A549 (cell line): Measurements from ENCODE around the gene PCDHAC1. TPM values are rescaled to one million over a fixed set of nuclear protein-coding genes. Genes with fewer than 3 reads are reported as not detected.
A peak's percentile ranks its signal among the peaks of the same experiment; 100 is the strongest.

ENCODE experiments used
- ATAC-seq, 2 experiments: fragments of 200-7000 bp in 1 of 2; fragments of >200 bp in 1 of 2; cut with Nextera tagmentation in 1 of 2; cut with Tn5 transposase in 1 of 2; 3 replicates each; pipeline versions ENCODE4 v1.8.0 to v1.9.1; 2018 to 2020; ENCODE audit warnings: mild to moderate bottlenecking in 1 of 2, moderate library complexity in 1 of 2
- CTCF ChIA-PET: fragments of 300-600 bp; sonication (Branson Sonifier 250); formaldehyde crosslinking; extraction: SDS; loops from one replicate; lab custom pipeline; 2021; ENCODE audit warnings: antibody characterized with exemption, inconsistent platforms; lab: Yijun Ruan, JAX
- POLR2A ChIA-PET: fragments of 350-600 bp; formaldehyde crosslinking; extraction: SDS; loops from one replicate; lab custom pipeline; 2021; ENCODE audit warnings: antibody characterized with exemption, inconsistent platforms; lab: Yijun Ruan, JAX
- DNase-seq, 2 experiments: peaks; one replicate each; pipeline versions ENCODE4 v3.0.0 to v3.0.0-alpha.2; 2011 to 2016; ENCODE audit warnings: low read depth in 1 of 2, low spot score in 1 of 2
- FAIRE-seq: peaks from 2 replicates; lab custom pipeline; 2011; peaks lifted over from hg19 to GRCh38; lab: Jason Lieb, UNC
- H3K27ac ChIP-seq, 2 experiments: fragments of >200 bp; sonication (Bioruptor Twin); formaldehyde crosslinking; 3 replicates each; pipeline ENCODE4 v1.5.1; 2016 to 2017
- H3K4me1 ChIP-seq: fragments of >200 bp; sonication (Bioruptor Twin); formaldehyde crosslinking; 3 replicates; pipeline ENCODE4 v1.6.1; 2016
- H3K4me2 ChIP-seq: fragments of >200 bp; sonication (Bioruptor Twin); formaldehyde crosslinking; 3 replicates; pipeline ENCODE4 v1.6.1; 2016
- H3K4me3 ChIP-seq: fragments of >200 bp; sonication (Bioruptor Twin); formaldehyde crosslinking; 3 replicates; pipeline ENCODE4 v1.5.1; 2016
- H3K9me3 ChIP-seq: fragments of >200 bp; sonication (Bioruptor Twin); formaldehyde crosslinking; 3 replicates; pipeline ENCODE4 v1.6.1; 2016
- CEBPB ChIP-seq, 2 experiments: fragments of >200 bp in 1 of 2; sonication (Bioruptor Twin) in 1 of 2; formaldehyde crosslinking in 1 of 2; IDR thresholded peaks; 2 replicates each; pipeline ENCODE4 v1.6.1; 2012 to 2016
- CHD2 ChIP-seq: fragments of 150-350 bp; IDR thresholded peaks from 2 replicates; pipeline ENCODE4 v1.6.1; 2014; ENCODE audit warnings: low read length; ENCODE audit not compliant: partially characterized antibody
- CHD4 ChIP-seq: fragments of 200-600 bp; sonication (generic); IDR thresholded peaks from 2 replicates; pipeline ENCODE4 v1.6.1; 2016; ENCODE audit warnings: antibody characterized with exemption, mild to moderate bottlenecking, borderline replicate concordance
- E2F6 ChIP-seq: IDR thresholded peaks from 2 replicates; pipeline ENCODE4 v1.6.1; 2012; ENCODE audit warnings: low read depth, borderline replicate concordance
- ESRRA ChIP-seq: fragments of 150-350 bp; IDR thresholded peaks from 2 replicates; pipeline ENCODE4 v1.6.1; 2014; ENCODE audit warnings: mild to moderate bottlenecking, low read length, borderline replicate concordance
- FOSL2 ChIP-seq, 2 experiments: fragments of 450-650 bp in 1 of 2; fragments of >200 bp in 1 of 2; sonication (Bioruptor Twin) in 1 of 2; formaldehyde crosslinking; IDR thresholded peaks; 2 replicates each; pipeline versions ENCODE4 v1.5.0 to v1.6.1; 2016 to 2020; ENCODE audit warnings: mild to moderate bottlenecking in 1 of 2, moderate library complexity in 1 of 2
- GATA3 ChIP-seq: IDR thresholded peaks from 2 replicates; pipeline ENCODE4 v1.6.1; 2012; ENCODE audit warnings: borderline replicate concordance
- KDM5A ChIP-seq: fragments of 200-600 bp; sonication (generic); IDR thresholded peaks from 2 replicates; pipeline ENCODE4 v1.6.1; 2016; ENCODE audit warnings: antibody characterized with exemption, mild to moderate bottlenecking
- MYC ChIP-seq: IDR thresholded peaks from 2 replicates; pipeline ENCODE4 v1.6.1; 2012; ENCODE audit warnings: mild to moderate bottlenecking, inconsistent platforms, low read length, improper control_type of control experiment, borderline replicate concordance
- NFE2L2 ChIP-seq: fragments of 150-350 bp; conservative IDR thresholded peaks from 2 replicates; pipeline ENCODE4 v1.6.1; 2014; ENCODE audit warnings: low read length
- NR3C1 ChIP-seq: fragments of >200 bp; sonication (Bioruptor Twin); formaldehyde crosslinking; IDR thresholded peaks from 3 replicates; pipeline ENCODE4 v1.6.1; 2017
- PHF8 ChIP-seq: fragments of 200-600 bp; sonication (generic); IDR thresholded peaks from 2 replicates; pipeline ENCODE4 v1.6.1; 2016; ENCODE audit warnings: low read depth, mild to moderate bottlenecking, antibody characterized with exemption, moderate library complexity, borderline replicate concordance
- POLR2A ChIP-seq: IDR thresholded peaks from 2 replicates; pipeline ENCODE4 v1.6.1; 2012; ENCODE audit warnings: mild to moderate bottlenecking, low read length
- POLR2AphosphoS2 ChIP-seq: conservative IDR thresholded peaks from 2 replicates; pipeline ENCODE4 v1.6.1; 2012; ENCODE audit warnings: low read length, improper control_type of control experiment, inconsistent platforms
- RARB ChIP-seq: fragments of 250-450 bp; sonication (Bioruptor Pico); IDR thresholded peaks from 2 replicates; pipeline ENCODE4 v1.8.0; 2021; ENCODE audit warnings: mild to moderate bottlenecking, moderate library complexity
- TP53 ChIP-seq: fragments of 250-450 bp; sonication (Bioruptor Pico); IDR thresholded peaks from 2 replicates; pipeline ENCODE4 v1.5.0; 2021; ENCODE audit warnings: mild to moderate bottlenecking, moderate library complexity
- ZFP36 ChIP-seq: fragments of 450-650 bp; IDR thresholded peaks from 2 replicates; pipeline ENCODE4 v1.6.1; 2014; ENCODE audit warnings: borderline replicate concordance; ENCODE audit not compliant: partially characterized antibody
- ZSCAN20 ChIP-seq: fragments of 250-450 bp; sonication (Bioruptor Pico); IDR thresholded peaks from 2 replicates; pipeline ENCODE4 v1.8.0; 2022; ENCODE audit warnings: mild to moderate bottlenecking, moderate library complexity
- WGBS: methylation state at CpG from one replicate; pipeline ENCODE4 v1.1.6; 2017; ENCODE audit errors: missing lambda C conversion rate; 5-methylcytosine and 5-hydroxymethylcytosine counted together
- polyA plus RNA-seq, 4 experiments: library from polyadenylated mRNA; depleted of rRNA in 3 of 4; stranded (reverse); fragments of >200 nt; fragmentation: RNase III in 1 of 4; extraction: RNeasy Plus Mini Kit Qiagen cat#74134 plus additional on column Dnase treatment in 1 of 4; gene quantifications; 2 replicates in 3 of 4; 3 replicates in 1 of 4; pipeline ENCODE4 v1.2.3, GENCODE V29; 2011 to 2017
- TF ChIP-seq, protein P1 (sequence below): fragments of >200 bp; sonication (Bioruptor Twin); formaldehyde crosslinking; IDR thresholded peaks from 3 replicates; pipeline ENCODE4 v1.5.1; 2016

Gene PCDHAC1
- polyA plus RNA-seq, 2 of the 4 experiments (the other 2 are of a cell fraction): 0.57 to 3.3 TPM

- ATAC-seq (no peak), FAIRE-seq (peak; percentile 51)
- no peak for TF ChIP-seq KDM5A
- TF ChIP-seq, all 56 proteins: peak for 0
- ChIA-PET POLR2A (no interaction called here), CTCF (interaction anchor here (0.6 to 3.5 kb wide), 5 partner anchors 8 to 899 kb away, joined by 3 to 27 read pairs (median 6); partner anchors contain the start of genes PCDHA12 and PCDHAC1)
- H3K27ac ChIP-seq: no peak overlapping the region
- WGBS: 61% methylated on average over 4 of the region's 4 CpGs
- H3K9me3 ChIP-seq: no peaks in the 10 kb centered on the region
- H3K4me3 ChIP-seq: no peak overlapping the region
- H3K4me1 ChIP-seq: no peaks in the 10 kb centered on the region
- H3K4me2 ChIP-seq: no peak overlapping the region
- no peak for DNase-seq
Measured at GRCh38 chr5:140934964-140935606, 9.0 kb downstream of the PCDHAC1 start.

DNA sequence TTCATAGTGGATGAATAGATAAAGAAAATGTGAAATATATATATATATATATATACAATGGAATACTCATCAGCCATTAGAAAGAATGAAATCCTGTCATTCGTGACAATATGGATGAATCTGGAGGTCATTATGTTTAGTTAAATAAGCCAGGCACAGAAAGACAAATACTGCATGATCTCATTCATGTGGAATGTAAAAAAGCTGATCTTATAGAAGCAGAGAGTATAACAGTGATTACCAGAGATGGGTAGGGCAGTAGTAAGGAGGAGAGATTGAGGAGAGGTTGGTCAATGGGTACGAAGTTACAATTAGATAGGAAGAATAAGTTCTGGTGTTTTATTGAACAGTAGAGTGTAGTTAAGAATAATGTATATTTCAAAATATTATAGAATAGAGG lies 20.5 kb downstream of the PCDHAC1 start:
- ATAC-seq (no peak), DNase-seq (no peak), FAIRE-seq (no peak)
- ChIA-PET CTCF (no interaction called here), POLR2A (no interaction called here)
- H3K9me3 ChIP-seq: peaks cover 3% of the 10 kb centered on the region; the same call in 2 of the 3 replicates
- H3K27ac ChIP-seq: no peak overlapping the region
- H3K4me2 ChIP-seq: no peak overlapping the region
- WGBS: 7% methylated on average over 2 of the region's 2 CpGs
- TF ChIP-seq ESRRA: no peak
- TF ChIP-seq GATA3: no peak
- no peak for TF ChIP-seq POLR2A
- no peaks in the 10 kb centered on the region for H3K4me1 ChIP-seq
- no peak overlapping the region for H3K4me3 ChIP-seq

DNA sequence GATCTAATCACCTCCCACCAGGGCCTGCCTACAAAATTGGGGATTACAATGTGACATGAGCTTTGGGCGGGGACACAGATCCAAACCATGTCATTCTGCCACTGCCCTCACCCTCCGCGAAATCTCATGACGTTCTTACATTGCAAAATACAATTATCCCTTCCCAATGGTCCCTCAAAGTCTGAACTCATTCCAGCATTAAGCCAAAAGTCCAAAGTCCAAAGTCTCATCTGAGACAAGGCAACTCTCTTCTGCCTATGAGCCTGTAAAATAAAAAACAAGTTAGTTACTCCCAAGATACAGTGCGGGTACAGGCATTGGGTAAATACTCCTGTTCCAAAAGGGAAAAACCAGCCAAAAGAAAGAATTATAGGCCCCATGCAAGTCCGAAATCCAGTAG lies 25.5 kb downstream of the PCDHAC1 start:
- Histone ChIP-seq H3K4me1 (no peaks in the 10 kb centered on the region), H3K4me2 (no peak overlapping the region), H3K4me3 (no peak overlapping the region), H3K27ac (no peak overlapping the region), H3K9me3 (no peaks in the 10 kb centered on the region; the same call in 2 of the 3 replicates)
- 38% methylated on average over 6 of the region's 6 CpGs for WGBS
- POLR2A ChIA-PET: no interaction called here
- TF ChIP-seq ZFP36: no peak
- no peak for TF ChIP-seq CEBPB (IDR thresholded peaks at IDR 0.05)
- TF ChIP-seq, protein P1, sequence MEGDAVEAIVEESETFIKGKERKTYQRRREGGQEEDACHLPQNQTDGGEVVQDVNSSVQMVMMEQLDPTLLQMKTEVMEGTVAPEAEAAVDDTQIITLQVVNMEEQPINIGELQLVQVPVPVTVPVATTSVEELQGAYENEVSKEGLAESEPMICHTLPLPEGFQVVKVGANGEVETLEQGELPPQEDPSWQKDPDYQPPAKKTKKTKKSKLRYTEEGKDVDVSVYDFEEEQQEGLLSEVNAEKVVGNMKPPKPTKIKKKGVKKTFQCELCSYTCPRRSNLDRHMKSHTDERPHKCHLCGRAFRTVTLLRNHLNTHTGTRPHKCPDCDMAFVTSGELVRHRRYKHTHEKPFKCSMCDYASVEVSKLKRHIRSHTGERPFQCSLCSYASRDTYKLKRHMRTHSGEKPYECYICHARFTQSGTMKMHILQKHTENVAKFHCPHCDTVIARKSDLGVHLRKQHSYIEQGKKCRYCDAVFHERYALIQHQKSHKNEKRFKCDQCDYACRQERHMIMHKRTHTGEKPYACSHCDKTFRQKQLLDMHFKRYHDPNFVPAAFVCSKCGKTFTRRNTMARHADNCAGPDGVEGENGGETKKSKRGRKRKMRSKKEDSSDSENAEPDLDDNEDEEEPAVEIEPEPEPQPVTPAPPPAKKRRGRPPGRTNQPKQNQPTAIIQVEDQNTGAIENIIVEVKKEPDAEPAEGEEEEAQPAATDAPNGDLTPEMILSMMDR: no peak
- TF ChIP-seq CHD4: no peak
- TF ChIP-seq POLR2AphosphoS2: no peak
- no peak for TF ChIP-seq GATA3
- no peak for TF ChIP-seq E2F6
- TF ChIP-seq NFE2L2: no peak
- no peak for TF ChIP-seq NR3C1
- no peak for TF ChIP-seq PHF8
- TF ChIP-seq ZSCAN20 (CRISPR knock-in tag): no peak
- no peak for TF ChIP-seq TP53 (CRISPR knock-in tag)
- no peak for TF ChIP-seq MYC
- TF ChIP-seq RARB (CRISPR knock-in tag): no peak
- no peak for TF ChIP-seq FOSL2 (IDR thresholded peaks at IDR 0.05)
- no peak for TF ChIP-seq FOSL2 (CRISPR knock-in tag; IDR thresholded peaks at IDR 0.05)
- TF ChIP-seq CHD2: no peak
- ATAC-seq (no peak), FAIRE-seq (no peak), DNase-seq (no peak)
- CTCF ChIA-PET: no interaction called here
